GM19351 (cell line): ENCODE measurements around the gene CACNG1.

Source experiments
- ATAC-seq: cut with Tn5 transposase; IDR thresholded peaks from one replicate; pipeline ENCODE4 v1.9.1; 2021; ENCODE audit warnings: mild to moderate bottlenecking, moderate library complexity; ENCODE audit not compliant: unreplicated experiment

The CACNG1 gene

DNA sequence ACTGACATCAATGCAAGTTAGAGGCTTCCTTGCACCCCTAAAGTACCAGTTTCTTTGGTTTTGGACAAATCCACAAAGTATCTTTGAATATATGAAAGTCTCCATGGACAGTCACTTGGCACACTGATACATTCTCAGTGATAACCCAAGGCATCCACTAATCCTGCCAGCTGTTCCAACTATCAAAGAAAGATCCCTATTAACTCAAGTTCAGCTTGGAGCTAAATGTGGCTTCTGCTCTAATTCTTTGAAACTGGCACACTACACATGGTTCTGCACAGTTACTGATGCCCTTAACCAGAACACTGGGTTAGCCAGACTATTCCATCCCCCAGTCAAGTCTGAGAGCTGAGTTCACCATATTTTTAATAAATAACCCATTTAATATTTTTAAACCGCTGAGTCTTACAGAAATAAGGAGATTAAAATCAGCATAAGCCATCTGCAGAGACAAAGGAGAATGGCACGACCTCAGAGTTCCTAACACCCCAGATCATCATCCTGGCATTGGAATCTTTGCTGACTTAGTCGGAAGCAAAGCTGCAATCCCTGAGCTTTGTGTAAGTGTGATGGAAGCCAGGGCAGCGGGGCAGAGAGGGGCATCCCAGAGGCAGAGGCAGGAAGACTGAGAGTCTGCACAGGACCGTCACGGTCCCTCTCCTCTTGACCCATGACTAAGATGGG is 6.3 kb downstream of the CACNG1 start:
- no peak for ATAC-seq

DNA sequence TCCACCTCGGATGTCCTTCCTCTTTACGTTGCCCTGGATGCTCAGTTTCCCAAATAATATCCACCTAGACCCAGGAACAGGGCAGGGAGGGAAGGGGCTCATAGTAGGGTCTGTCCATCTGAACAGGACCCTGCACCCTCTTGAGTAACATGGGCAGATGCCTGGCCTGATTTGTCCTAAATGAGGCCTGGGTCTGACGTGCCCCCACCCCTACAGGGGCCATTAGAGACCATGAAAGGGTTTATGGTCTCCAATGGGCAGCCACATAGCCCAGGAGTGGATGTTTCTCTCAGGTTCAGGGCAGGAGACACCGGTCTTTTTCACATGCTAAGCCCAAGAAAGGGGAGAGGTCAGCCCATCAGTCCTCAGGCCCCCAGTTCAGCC is 6.8 kb downstream of the CACNG1 start:
- ATAC-seq = no peak

- ATAC-seq = no peak
Measured at GRCh38 chr17:67051837-67052236, 7.5 kb downstream of the CACNG1 start.

- no peak for ATAC-seq
Measured at GRCh38 chr17:67052720-67053437, 8.5 kb downstream of the CACNG1 start.

DNA sequence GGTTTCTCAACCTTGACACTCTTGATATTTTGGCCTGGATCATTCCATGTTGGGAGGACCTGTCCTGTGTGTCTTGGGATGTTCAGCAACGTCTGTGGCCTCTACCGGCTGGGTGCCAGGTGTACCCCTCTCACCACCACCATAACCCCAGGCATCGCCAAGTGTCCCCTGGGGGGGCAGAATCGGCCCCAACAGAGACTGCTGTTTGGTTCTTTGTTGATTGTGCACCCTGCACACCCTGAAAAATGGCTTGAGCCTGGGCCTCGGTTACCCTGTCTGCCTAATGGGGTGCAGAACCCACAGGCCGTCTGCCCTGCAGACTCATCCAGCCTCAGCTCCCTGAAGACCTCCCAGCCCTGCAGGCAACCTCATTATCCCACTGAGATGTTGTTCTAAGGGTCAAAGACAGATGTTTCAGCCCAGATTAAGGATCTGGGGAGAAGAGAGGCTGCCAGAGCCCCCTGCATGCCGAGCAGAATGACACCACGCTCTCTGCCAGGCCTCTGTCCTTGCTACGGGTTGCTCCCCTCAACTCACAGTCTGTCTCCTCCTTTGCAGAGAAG is 9.2 kb downstream of the CACNG1 start:
- no peak for ATAC-seq

- ATAC-seq = no peak
Measured at GRCh38 chr17:67054011-67054591, 9.7 kb downstream of the CACNG1 start.

- ATAC-seq = no peak
Measured at GRCh38 chr17:67054608-67055007, 10.3 kb downstream of the CACNG1 start.

DNA sequence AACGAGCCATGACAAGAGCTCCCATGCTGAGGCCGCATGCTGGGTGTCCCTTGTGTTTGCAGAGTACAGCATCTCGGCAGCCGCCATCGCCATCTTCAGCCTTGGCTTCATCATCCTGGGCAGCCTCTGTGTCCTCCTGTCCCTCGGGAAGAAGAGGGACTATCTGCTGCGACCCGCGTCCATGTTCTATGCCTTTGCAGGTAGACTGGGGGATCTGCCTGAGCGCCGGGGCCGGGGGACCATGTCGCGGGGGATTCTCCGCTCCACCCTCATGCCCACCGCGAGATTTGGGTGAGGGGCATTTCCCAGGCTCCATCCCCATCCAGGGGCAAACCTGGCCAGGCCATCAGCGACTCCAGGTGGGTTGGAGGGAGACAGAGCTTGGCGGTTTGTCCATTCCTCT is 10.7 kb downstream of the CACNG1 start:
- no peak for ATAC-seq

- no peak for ATAC-seq
Measured at GRCh38 chr17:67055811-67056745, 11.7 kb downstream of the CACNG1 start.

- no peak for ATAC-seq
Measured at GRCh38 chr17:67056746-67057490, 12.6 kb downstream of the CACNG1 start.

DNA sequence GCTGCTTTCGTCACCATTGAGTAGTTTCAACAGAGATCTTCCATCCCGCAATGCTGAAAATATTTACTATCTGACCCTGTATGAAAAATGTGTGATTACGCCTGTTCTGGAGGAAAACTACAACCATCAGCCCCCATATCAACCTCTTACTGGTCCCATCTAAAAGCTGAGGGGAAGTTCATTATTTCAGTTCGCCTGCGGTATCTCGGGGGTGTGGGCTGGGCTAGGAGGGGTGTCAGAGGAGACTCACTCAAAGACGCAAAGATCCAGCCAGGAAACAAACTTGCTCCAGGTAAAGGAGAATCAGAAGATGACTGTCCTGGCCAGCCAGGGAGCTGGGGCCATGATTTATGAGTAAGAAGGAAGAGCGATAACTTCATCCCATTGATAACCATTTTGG is 13.7 kb downstream of the CACNG1 start:
- ATAC-seq = no peak

DNA sequence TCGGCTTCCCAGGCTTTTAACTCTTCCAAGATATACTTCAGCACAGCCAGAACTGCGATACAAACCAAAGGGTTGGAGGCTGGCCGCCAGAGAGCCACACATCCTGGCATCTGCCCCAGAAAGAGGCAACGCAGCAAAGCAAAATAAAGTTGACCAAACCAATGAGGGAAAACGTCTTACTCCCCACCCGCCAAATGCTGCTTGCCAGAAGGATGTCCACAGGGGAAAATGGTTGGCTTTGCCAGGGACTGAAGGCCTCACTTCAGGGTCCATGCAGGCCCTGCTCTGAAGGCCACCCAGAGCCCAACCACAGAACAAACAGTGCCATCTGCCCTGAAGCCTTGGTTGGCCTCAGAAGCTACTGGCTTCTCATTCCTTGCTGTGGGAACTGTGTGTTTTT is 15.0 kb downstream of the CACNG1 start:
- ATAC-seq = no peak

DNA sequence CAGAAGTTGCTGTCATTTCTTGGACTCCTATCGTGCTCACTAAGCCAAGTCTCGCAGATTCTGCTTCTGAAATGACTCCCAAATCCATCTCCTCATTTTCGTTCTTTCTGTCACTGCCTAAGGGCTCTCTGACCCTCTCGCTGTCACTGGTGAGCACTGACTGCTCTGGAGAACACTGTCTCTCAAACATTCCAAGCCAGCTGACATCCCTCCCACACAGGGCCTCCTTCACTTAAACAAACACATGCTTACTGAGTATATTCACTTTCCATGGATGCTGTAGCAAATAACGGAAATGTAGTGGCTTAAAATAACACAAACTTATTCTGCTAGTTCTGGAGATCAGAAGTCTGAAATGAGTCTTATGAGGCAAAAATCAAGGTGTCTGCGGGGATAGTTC is 18.8 kb downstream of the CACNG1 start:
- ATAC-seq = no peak

DNA sequence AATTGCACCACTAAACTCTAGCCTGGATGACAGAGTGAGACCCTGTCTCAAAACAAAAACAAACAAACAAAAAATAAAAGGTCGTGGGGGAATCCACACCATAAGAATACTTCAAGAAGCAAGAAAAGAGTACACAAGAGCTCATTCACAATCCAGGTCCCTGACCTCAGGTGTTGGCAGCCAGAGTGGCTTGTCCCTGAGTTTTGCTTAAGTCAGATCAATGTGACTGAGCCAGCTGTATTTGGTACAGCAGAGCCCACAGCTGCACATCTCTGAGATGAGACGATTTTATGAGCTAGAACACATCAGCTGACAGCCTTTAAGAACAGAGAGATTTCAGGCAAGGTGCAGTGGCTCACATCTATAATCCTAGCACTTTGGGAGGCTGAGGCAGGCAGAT is 22.4 kb downstream of the CACNG1 start:
- ATAC-seq = no peak

GRCh38 chr17:67067571-67068482 is 23.5 kb downstream of the CACNG1 start:
- ATAC-seq = no peak

DNA sequence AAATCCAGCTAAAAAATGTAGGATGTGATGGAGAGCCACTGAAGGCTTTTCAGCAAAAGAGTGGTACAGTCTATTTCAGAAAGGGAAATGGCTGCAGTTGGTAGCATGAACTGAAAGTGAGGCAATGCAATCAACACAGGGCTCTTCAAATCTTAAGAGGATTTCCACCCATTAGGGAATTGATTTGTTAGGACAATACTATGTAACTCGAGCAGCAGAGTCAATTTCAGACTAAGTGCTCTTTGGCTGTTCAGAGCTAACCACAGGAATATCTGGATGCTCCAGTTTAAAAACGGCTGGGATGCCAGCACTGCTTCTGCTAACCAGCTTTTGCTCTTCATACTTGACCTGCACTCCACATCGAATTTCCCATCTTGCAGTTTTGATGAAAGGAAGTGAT is 24.6 kb downstream of the CACNG1 start:
- no peak for ATAC-seq

- ATAC-seq = no peak
Measured at GRCh38 chr17:67069603-67070136, 25.3 kb downstream of the CACNG1 start.

DNA sequence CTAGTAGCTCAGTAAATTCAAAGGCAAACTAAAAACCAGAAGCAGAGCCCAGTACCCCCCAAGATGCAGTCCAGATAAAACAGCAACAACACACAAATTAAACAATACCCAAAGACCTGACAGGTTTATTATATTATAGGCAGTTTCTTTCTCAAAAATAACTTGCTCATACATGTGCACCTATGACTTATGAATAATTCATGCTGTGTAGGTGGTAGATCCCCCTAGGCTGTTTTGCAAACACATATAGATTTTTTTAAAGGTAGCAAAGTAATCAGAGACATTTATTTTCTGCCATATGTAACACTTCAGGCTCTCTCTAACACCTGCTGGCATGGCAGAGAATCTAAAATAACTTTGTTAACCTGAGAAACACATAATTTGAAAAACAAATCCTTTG is 27.2 kb downstream of the CACNG1 start:
- no peak for ATAC-seq

- no peak for ATAC-seq
Measured at GRCh38 chr17:67072885-67073284, 28.5 kb downstream of the CACNG1 start.
